Left hindlimb (tissue), 1 donor: ENCODE results near the gene RPL4.

Experiments used
- DNase-seq: peaks from one replicate; pipeline ENCODE4 v3.0.0-alpha.2; 2018

RPL4 gene

GRCh38 chr15:66454143-66454542 is 50.5 kb downstream of the RPL4 start:
- no peak for DNase-seq

GRCh38 chr15:66452971-66453580 is 51.6 kb downstream of the RPL4 start:
- DNase-seq = no peak

GRCh38 chr15:66452420-66452819 is 52.2 kb downstream of the RPL4 start:
- DNase-seq = no peak
